Ureter (tissue), 1 donor: Measurements from ENCODE around the gene CTBP1. TPM values are rescaled to one million over a fixed set of nuclear protein-coding genes. Genes with fewer than 3 reads are reported as not detected.

Experiments
- DNase-seq: peaks from one replicate; pipeline ENCODE4 v3.0.0-alpha.2; 2020; ENCODE audit warnings: low spot score
- total RNA-seq: library from RNA; stranded (reverse); gene quantifications from one replicate; pipeline ENCODE4 v1.2.4, GENCODE V29; 2023
- donor health status: DM: yes; HTN: yes; CAD: no.

Gene CTBP1
- total RNA-seq, 1 donor from 2014 or later: 171 TPM

DNA sequence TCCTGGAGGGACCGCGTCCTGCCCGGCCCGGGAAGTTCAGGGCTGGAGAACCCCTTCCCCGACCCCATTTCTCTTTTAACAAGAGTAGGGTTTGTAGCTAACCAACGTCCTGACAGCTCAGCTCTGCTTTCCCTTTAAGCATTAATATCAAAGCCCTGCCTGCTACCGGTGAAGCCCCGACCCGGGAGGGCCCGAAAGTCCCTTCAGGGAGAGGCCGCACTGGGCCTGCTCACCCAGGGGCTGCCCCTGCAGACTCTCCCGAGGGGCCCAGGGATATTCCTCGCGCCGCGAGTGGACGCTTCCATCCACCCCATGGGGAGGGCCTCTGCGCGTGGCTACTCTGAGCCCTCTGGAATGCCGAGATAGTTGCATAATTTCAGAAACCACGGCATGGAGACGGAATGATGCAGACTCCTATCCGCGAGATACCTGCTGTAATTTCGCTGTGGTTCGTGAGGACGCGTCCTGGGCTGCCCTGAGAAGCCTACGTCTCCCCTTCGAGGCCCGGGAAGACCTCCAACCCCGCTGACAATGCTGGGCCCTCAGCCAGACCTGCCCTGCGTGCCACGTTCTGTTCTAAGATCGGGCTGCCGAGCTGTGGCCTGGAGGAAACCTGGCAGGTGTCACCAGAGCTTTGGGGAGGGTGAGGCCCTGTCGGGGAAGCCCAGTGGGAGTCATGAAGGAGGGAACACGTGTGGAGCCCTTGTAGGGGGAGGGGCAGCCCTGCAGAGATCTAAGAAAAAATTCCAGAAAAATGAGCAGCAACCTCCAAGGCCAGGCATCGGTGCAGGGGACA is 999 bp upstream of the CTBP1 start:
- peak; percentile 58 for DNase-seq

DNA sequence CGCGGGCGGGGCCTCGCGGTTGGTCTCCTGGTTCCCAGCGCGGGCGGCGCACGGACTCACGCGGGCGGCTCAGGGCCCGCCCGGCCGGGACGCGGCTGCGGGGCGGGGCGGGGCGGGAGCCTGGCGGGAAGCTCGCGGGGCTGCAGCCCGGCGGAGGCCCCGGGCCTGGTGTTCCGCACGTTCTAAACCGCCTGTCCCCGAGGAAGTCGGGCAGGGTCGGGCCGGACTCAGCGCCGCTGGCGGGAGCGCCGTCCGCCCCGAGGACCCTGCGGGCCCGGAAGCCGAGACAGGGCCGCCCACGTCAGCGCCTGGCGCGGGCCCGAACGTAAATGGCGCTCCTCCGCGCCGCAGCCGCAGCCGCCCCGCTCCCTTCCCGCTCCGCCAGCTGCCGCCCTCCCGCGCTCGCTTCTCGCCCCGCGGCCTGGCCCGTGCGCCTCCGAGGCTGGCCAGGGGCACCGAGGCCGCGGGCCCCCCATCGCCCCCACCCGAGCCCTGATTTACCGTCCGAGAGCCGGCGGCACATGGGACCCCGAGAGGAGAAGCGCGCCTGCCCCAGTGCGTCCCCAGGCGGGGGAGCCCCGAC is 309 bp upstream of the CTBP1 start:
- peak; percentile 84 for DNase-seq

DNA sequence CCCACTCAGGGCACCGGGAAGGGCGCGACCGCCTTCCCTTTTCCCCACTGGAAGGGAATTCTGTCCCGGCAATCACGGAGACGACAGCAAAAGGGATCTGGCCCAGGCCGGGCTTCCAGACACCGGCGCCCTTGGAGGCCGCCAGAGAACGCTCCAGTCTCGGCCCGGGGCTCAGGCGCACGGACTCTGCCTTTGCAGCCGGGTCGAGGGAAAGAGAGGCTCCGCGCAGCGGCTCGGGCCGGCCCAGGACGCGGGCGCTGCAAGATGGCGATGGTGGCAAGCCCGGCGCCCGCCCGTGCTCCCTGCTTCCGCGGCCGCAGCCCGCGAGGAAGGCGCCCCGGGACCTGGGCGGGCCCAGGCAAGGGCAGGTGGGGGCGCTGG is 1.1 kb downstream of the CTBP1 start:
- peak; percentile 48 for DNase-seq

DNA sequence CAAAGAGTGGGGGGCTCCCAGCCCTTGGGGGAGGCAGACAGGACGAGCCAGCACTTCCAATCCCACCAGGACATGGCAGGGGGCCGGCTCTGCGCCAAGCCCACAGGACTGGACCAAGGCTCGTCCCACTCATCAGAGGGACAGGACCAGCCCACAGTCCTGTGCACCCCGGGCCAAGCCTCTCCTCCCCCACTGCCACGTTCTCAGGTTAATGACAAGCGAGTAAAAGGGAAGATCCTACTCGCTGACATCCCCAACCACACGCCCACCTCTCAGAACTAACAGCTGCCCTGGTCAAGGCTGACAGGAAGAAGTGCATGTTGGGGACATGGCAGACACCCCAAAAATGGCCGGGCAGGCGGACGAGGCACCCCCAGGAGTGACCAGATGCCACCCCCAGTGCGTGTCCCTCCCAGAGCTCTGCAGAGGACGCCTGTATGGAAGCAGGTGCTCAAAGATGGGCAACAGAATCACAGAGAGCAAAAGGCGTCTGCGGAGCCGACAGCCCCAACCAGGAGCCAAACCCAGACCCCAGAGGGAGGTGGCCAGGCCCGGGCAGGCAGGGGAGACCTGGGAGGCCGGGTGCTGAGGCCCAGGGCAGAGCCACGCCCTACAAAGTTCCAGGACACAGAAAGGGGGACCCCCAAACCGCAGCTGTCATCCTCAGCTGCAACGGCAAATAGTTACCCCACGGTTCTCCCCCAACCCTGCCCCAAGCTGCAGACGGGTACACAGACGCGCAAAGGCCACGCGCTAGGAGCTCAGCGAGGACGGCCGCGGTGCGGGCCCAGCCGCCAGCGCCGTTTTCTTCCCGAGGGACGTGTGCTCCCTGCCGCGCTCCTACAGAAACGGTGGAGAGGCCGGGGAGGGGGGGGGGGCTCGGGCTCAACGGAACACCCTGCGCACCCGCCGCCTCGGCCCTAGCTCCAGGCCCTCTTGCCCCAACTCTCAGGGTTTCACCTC is 1.7 kb downstream of the CTBP1 start:
- peak; percentile 46 for DNase-seq

DNA sequence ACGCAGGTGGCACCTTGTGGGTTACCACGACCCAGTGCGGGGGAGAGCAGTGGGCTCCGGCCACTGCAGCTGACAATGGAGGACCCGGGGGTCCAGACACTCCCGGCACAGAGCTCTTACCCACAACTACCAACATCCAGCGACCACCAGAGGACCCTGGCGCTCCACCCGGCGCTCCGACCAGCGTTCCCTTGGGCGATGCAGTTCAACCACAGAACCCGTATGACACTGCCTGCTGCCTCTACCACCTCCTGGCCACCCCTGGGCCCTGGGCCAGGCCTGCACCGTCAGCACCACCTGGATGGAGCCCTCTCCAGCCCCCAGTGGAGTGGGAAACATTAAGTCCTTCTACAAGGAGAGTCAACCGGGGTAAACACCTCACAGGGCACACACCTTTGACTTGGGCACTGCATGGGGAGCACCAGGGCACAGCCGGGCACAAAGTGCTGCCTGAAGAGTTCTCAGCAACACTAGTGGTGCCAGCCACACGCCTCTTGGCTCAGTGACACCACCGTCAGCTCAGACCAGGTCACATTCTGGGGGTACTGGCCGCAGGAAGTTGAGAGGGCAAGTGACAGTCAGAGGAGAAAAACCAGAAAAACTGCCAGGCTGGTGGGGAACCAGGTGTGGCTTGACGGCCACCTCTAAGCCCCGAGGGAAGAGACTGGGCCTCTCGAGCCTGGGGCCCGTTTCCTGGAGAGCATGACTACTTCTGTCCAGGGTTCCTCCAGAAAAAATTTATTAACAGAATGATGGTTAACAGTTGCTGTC is 2.6 kb downstream of the CTBP1 start:
- peak; percentile 45 for DNase-seq

DNA sequence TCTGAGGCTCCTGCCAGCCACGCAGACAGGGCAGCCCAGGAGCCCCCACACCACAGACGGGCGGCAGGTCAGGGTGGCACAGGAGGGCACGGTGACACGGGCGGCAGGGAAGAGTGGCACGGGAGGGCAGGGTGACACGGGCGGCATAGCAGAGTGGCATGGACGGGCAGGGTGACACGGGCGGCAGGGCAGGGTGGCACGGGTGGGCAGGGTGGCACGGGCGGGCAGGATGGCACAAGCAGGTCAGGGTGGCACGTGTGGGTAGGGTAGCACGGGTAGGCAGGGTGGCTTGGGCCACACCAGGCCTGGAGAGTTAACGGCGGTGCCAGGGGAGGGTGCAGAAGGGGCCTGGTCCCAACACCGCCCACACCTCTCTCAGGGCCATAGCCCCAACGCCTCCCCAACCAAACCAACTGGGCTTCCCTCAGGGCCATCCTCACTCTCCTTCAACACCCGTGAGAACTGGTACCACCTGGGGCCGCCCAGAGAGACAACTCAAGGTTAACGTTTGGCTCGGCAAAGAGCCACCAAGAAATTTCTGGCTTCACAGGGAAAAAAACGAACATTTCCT is 3.4 kb downstream of the CTBP1 start:
- DNase-seq: peak; percentile 43

DNA sequence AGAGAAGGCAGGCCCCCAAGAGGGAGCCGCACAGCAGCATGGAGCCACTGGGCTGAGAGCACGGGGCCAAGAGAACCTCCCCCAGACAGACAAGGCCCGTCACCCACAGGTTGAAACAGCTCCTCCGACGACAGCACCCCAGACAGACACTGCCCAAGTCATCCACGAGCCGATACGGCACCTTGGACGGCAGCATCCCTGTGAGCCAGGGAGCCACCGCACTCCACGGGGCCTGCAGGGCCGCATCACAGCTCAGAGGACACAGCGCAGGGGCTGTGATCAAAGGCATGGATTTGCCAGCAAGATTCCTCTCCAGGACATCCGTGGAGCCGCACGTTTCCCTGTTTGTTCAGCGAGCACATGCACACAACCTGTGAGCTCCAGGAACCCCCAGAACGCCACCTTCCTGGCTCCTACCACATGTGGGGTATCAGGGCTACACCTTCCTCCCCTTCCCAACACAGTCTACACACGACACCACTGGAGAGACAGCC is 3.9 kb downstream of the CTBP1 start:
- DNase-seq: peak; percentile 33

DNA sequence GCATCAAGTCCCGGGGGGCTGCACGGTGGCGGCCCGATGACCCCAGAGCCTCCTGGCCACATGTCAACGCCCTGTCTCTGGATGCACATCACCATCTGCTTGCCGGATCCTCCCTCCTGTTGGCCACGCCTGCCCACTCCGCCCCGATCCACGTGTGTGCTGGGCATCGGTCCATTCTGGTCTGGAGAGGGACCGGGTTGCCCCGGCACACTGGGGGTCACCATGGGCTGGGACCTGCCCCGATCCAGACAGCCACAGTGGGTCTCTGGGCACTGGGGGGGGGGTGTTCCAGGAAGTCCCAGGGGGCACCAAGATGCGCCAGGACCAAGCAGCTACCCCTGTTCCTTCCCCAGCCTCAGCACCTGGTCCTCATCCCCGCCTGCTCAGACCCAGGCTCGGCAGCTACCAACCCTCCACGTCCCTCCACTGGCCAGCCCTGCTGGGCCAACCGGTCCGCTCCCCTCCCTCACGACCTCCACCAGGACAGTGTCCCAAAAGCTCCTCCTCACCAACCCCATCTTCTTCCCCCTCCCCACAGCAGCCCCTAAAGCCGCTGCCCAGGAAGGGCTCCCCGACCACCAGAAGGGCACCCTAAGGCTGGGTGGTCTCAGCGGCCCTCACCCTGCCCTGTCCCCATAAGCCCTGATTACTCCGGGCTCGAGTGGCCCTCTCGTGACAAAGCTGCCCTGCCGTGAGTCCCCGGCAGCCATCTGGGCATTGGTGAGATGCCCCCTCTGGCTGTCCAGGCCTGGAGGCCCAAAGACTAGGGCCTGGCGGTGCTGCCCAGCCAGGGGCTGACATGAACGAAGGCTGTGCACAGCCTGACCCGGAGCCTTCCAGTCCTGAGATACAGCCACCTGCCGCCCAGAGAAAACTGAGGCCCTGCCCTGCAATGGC is 4.6 kb downstream of the CTBP1 start:
- DNase-seq: no peak

DNA sequence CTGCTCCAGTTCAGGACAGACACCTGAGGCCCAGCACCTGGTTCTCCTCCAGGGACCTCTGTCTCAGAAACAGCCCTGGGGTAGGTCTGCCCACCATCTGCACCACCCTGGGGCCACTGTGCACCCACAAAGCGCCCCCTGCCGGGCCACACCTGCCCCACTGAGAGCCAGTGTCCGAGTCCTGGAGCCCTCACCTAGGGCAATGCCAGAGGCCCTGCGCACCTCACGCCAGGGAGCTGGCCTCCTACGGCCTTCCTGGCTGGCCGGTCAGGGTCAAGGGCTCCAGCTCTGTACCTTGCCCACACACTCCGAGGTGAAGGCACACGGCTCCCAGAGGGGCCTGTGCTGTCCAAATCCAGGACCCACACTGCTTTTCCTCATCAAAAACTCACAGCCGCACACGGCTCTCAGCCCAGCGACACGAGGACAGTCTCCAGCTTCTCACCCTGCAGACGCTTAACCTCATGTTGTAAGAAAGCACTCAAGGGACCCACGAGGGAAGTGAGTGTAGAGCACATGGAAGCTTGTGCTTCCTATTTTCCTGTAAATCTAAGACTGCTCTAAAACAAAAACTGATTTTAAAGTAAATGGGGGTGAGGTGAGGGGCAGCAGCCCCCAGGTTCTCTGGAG is 5.4 kb downstream of the CTBP1 start:
- DNase-seq: no peak

DNA sequence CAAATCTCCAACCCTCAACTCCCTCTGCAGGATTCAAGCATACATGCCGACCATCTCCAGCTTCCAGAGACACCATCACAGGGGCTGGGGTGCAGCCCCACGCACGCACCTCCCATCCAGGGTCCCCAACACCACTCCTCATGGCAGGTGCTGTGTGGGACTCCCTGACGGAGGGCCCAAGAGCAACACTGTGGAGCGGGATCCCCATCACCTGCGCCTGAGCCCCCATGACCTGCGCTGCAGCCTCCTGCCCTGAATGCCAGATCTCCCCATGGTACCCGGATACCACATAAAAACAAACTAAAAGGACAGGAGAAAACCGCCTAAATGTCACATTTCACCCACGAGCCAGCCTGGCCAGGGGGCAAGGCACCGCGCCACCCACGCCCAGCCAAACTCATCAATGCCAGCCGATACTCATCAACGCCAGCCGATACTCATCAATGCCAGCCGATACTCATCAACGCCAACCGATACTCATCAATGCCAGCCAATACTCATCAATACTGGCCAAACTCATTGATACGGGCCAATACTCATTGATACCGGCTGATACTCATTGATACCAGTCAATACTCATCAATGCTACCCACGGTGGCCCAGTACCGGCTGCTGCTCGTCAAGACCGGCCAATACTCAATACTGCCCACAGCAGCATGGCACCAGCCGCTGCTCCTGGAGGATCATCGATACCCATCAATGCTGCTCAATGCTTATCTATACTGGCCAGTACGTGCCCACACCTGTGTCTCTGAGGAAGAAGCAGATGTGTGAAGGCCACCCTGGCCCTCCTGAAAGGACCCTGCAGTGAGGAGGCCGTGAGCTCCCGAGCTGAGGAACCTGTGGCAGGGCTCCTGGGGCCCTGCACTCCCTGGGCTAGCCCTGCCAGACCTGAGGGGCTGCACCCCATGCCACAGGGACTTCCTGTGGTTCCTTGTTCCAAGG is 6.2 kb downstream of the CTBP1 start:
- DNase-seq: no peak

DNA sequence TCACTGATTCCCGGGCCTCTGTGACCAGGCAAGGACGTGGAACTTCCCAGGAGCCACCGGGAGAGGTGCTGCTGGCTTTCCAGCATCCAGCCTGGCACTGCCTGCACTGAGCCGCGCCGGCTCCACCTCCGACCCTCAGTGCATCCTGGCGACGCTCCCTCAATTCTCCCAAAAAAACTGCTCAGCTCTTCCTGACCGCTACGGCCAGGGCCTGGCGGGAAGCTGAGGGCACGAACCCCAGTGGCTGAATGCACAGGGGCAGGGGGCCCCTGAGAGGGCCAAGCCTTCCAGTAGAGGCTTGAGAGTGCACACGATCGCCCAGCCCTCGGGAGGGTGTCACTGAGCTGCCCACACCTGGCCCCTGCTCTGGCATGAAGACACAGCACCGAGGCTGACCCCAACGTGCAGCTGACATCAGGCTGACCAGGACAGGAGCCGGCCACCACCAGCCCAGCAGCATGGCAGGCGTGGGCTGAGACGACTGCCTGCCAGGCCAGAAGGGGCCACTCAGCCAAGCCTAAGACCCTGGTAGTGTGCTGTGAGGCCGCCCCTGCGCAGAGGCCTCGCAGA is 6.9 kb downstream of the CTBP1 start:
- DNase-seq: no peak

DNA sequence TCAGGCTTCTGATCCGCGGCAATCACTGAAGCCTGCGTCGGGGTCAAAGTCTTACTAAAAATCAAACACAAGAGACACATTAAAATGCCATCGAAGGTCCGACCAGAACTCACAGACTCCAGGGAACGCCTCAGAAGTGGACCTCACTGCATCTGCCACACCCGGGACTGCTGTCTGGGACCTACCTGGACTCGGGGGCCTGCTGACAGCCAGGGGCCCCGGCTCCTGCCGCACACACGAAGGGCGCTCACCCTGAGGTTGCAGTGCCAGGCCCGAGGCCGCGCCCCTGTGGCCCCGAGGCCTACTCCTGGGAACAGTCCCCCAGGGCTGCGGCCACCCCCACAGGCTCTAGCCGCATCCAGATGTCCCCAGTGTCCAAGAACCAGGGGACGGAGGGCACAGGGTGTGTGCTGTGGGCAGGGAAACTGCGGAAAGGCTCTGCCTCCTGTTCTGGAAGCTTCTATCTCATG is 7.4 kb downstream of the CTBP1 start:
- no peak for DNase-seq

DNA sequence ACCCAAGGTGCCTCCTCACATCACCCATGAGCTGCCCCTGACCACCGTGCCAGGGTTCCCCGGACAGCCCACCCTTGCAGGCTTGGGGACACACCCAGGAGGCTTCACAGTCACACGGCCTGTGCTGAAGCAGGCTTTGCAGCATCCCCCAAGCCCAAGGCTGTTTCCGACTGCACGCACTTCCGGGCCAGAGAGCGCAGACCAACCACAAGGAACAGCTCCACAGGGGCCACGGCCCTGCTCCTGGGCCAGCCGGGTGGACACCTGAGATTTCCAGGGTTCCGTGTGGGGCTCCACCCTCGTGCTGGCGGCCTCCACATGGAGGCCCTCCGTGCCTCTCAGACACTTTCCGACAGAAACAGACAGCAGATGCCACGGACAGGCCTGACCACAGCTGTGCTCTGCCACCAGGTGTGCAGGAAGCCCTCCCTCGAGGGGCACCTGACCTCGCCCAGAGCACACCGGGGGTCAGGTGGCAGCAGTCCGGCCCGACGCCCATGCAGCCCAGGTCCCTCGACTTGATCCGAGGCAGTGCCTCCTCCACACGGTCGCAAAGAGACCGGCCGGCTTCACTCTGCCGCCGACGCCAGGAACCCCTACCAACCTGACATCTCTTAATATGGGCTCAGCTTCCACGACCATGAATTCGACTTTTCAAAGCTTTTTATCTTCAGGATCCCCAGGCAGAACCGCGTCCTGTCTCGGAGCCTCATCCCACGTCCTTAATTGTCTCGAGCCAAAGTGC is 8.0 kb downstream of the CTBP1 start:
- no peak for DNase-seq

DNA sequence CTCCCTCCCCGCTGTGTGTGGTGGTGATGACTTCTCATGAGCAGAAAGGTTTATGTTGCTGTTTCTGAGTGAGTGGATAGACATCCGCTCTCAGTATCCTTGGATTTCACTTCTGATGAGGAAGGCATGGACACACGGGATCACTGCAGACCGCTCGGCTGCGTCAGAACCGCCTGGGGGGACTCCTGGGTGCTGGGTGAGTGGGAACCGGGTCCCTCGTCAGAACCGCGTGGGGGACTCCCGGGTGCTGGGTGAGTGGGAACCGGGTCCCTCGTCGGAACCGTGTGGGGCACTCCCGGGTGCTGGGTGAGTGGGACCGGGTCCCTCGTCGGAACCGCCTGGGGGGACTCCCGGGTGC is 9.0 kb downstream of the CTBP1 start:
- no peak for DNase-seq

DNA sequence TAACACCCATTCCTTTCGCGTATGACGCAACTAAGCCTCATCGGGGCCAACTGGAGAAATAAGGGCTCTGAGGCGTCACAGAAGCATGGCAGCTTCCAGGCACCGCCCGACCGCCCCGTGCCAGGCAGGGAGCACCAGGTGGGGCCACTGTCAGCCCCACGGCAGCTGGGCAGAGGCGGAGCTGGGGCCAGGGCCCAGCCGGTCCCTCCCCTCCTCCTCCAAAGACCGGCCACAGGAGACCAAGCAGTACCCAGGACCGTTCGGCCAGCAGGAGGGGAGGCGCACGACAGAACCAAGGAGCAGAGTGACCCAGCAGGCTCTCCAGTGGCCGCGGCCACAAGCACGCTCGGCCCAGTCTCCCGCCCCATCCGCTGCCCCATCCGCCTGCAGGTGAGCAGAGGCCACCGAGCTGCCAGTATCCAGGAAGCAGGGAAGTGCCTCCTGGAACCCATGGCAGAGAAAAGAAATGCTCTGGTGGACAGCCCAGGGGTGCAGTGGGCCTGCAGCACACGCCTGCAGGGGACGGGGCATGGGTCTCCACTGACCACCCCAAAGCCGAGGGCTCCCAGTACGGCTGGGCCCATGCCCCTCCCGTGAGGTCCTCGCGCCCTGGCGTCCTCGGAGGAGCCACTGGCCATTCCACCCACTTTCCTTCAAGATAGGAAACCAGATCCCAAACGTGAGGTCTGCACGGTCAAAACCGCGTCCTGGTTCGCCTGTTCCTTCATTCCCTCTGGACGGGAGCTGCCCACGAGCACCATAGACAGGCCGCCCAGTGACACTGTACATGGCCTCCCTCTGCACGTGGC is 9.6 kb downstream of the CTBP1 start:
- DNase-seq: no peak

DNA sequence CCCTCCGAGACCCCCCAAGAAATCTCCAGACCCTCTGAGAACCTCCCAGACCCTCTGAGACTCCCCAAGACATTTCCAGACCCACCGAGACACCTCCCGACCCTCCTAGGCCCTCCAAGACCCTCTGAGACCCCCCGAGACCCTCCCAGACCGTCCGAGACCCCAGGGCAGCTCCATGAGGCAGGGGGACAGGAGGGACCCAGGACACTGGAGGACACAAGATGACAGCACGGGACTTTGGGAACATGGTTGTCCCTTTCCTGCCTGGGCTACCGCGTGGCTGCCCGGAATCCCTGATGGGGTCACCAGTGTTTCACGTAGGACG is 10.3 kb downstream of the CTBP1 start:
- no peak for DNase-seq
